Astrocyte (in vitro differentiated cells and primary cell): ENCODE results near the gene SLC16A6.

ENCODE experiments used
- EZH2 ChIP-seq: IDR thresholded peaks from 2 replicates; pipeline ENCODE4 v1.6.1; 2012; ENCODE audit warnings: mild to moderate bottlenecking, low read length, inconsistent platforms; ENCODE audit not compliant: insufficient read depth
- TF ChIP-seq, protein P1 (sequence below): IDR thresholded peaks from 2 replicates; pipeline ENCODE4 v1.5.1; 2011; ENCODE audit warnings: low read depth, mild to moderate bottlenecking, inconsistent platforms, low read length, moderate library complexity; ENCODE audit not compliant: insufficient read depth

DNA sequence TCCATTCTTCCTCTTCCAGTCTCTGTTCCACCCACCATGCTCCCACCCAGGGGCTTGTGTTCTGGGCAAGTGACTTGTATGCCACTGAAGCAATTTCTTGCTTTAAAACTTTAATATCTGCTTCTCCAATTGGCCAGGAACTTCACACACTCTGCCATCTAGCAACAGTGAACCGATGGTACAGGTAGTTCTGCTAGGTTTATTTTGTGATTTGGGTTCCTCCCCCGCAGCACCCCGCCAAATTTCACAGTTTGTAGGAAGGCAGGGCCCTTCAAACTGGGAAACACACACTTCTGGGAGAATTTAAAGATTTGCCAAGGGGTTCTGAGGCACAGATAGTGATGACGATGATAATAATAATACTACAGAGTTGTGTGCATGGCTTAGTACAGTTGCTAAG, 3.7 kb upstream of the SLC16A6 start:
- no peak for TF ChIP-seq EZH2
- TF ChIP-seq, protein P1, sequence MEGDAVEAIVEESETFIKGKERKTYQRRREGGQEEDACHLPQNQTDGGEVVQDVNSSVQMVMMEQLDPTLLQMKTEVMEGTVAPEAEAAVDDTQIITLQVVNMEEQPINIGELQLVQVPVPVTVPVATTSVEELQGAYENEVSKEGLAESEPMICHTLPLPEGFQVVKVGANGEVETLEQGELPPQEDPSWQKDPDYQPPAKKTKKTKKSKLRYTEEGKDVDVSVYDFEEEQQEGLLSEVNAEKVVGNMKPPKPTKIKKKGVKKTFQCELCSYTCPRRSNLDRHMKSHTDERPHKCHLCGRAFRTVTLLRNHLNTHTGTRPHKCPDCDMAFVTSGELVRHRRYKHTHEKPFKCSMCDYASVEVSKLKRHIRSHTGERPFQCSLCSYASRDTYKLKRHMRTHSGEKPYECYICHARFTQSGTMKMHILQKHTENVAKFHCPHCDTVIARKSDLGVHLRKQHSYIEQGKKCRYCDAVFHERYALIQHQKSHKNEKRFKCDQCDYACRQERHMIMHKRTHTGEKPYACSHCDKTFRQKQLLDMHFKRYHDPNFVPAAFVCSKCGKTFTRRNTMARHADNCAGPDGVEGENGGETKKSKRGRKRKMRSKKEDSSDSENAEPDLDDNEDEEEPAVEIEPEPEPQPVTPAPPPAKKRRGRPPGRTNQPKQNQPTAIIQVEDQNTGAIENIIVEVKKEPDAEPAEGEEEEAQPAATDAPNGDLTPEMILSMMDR, result no peak
